Measurements from ENCODE around the gene NSUN6. TPM values are rescaled to one million over a fixed set of nuclear protein-coding genes. Genes with fewer than 3 reads are reported as not detected.

The NSUN6 gene
- total RNA-seq, 6 donors from 2014 or later: 5.9 to 35.6 (median 16.0) TPM

DNA sequence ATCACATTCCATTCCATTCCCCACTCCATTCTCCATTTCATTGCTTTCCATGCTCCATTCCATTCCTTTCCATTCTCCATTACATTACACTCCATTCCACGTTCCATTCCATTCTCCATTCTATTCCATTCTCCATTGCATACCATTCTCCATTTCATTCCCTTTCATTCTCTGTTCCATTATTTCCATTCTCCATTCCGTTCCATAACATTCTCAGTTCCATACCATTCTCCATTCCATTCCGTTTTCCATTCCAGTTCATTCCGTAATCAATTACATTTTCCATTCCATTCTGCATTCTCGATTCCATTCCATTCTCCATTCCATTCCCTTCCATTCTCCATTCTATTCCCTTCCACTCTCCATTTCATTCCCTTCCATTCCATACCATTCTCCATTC, 86.4 kb downstream of the NSUN6 start:
- Histone ChIP-seq H3K36me3 (no peaks in the 10 kb centered on the region), H3K27ac (no peak overlapping the region), H3K4me3 (no peak overlapping the region), H3K27me3 (no peaks in the 10 kb centered on the region), H3K4me1 (no peaks in the 10 kb centered on the region), H3K9me3 (peaks cover 0 to 4% (median 3%) of the 10 kb centered on the region in 4 donors)
- DNase-seq: no peak
- TF ChIP-seq EP300 (IDR thresholded peaks at IDR 0.05): no peak
- no peak for TF ChIP-seq POLR2A (IDR thresholded peaks at IDR 0.05)
- TF ChIP-seq POLR2AphosphoS5 (IDR thresholded peaks at IDR 0.05): no peak
- TF ChIP-seq, protein P1, sequence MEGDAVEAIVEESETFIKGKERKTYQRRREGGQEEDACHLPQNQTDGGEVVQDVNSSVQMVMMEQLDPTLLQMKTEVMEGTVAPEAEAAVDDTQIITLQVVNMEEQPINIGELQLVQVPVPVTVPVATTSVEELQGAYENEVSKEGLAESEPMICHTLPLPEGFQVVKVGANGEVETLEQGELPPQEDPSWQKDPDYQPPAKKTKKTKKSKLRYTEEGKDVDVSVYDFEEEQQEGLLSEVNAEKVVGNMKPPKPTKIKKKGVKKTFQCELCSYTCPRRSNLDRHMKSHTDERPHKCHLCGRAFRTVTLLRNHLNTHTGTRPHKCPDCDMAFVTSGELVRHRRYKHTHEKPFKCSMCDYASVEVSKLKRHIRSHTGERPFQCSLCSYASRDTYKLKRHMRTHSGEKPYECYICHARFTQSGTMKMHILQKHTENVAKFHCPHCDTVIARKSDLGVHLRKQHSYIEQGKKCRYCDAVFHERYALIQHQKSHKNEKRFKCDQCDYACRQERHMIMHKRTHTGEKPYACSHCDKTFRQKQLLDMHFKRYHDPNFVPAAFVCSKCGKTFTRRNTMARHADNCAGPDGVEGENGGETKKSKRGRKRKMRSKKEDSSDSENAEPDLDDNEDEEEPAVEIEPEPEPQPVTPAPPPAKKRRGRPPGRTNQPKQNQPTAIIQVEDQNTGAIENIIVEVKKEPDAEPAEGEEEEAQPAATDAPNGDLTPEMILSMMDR (IDR thresholded peaks at IDR 0.05): no peak
- WGBS, 2 donors: 97 to 98% methylated on average over 5 of the region's 5 CpGs
- ATAC-seq (ENCODE audit: low FRiP score in 2 of 2): no peak

DNA sequence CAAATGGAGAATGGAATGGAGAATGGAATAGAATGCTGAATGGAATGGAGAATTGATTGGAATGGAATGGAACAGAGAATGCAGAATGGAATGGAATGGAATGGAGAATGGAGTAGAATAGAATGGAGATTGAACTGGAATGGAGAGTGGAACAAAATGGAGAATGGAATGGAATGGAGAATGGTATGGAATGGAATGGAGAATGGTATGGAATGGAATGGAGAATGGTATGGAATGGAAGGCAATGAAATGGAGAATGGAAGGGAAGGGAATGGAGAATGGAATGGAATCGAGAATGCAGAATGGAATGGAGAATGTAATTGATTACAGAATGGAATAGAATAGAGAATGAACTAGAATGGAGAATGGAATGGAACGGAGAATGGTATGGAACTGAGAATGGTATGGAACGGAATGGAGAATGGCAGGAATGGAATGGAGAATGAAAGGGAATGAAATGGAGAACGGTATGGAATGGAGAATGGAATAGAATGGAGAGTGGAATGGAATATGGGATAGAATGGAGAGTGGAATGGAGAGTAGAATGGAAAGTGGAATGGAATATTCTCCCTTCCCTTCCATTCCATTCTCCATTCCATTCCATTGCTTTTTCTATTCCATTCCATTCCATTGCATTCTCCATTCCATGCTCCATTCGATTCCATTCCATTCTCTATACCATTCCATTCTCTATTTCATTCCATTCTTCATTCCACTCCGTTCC, 88.2 kb downstream of the NSUN6 start:
- Histone ChIP-seq H3K9me3 (peaks cover 0 to 4% (median 2%) of the 10 kb centered on the region in 4 donors), H3K4me3 (no peak overlapping the region), H3K27ac (no peak overlapping the region), H3K4me1 (no peaks in the 10 kb centered on the region), H3K27me3 (no peaks in the 10 kb centered on the region), H3K36me3 (peaks cover 0 to 4% (median 0%) of the 10 kb centered on the region in 4 donors)
- TF ChIP-seq POLR2A (IDR thresholded peaks at IDR 0.05): no peak
- TF ChIP-seq EP300 (IDR thresholded peaks at IDR 0.05): no peak
- TF ChIP-seq, protein P1 (IDR thresholded peaks at IDR 0.05): no peak
- TF ChIP-seq POLR2AphosphoS5 (IDR thresholded peaks at IDR 0.05): no peak
- no peak for ATAC-seq (ENCODE audit: low FRiP score in 2 of 2)
- DNase-seq: no peak
- WGBS, 2 donors: 93 to 94% methylated on average over 6 of the region's 6 CpGs

DNA sequence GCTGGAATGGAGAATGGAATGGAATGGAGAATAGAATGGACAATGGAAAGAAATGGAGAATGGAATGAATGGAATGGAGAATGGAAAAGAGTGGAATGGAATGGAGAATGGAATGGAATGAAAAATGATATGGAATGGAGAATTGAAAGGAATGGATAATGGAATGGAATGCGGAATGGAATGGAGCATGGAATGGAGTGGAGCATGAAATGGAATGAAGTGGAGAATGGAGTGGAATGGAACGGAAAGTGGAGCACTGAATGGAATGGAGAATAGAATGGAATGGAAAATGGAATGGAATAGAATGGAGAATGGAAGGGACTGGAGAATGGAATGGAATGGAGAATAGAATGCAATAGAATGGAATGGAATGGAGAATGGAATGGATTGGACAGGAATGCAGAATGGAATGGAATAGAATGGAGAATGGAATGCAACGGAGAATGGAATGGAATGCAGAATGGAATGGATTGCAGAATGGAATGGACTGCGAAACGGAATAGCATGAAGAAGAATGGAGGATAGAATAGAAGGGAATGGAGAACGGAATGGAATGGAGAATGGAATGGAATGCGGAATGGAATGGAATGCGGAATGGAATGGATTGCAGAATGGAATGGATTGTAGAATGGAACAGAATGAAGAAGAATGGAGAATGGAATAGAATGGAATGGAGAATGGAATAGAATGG, 89.4 kb downstream of the NSUN6 start:
- Histone ChIP-seq H3K36me3 (peaks cover 0 to 10% (median 0%) of the 10 kb centered on the region in 4 donors), H3K27me3 (no peaks in the 10 kb centered on the region), H3K9me3 (peaks cover 0 to 4% (median 2%) of the 10 kb centered on the region in 4 donors), H3K4me3 (no peak overlapping the region), H3K4me1 (no peaks in the 10 kb centered on the region), H3K27ac (no peak overlapping the region)
- ATAC-seq (ENCODE audit: low FRiP score in 2 of 2) (no peak), DNase-seq (no peak)
- TF ChIP-seq, protein P1 (IDR thresholded peaks at IDR 0.05): no peak
- TF ChIP-seq EP300 (IDR thresholded peaks at IDR 0.05): no peak
- no peak for TF ChIP-seq POLR2A (IDR thresholded peaks at IDR 0.05)
- no peak for TF ChIP-seq POLR2AphosphoS5 (IDR thresholded peaks at IDR 0.05)
- 92 to 95% methylated on average over 8 of the region's 8 CpGs for WGBS, 2 donors

DNA sequence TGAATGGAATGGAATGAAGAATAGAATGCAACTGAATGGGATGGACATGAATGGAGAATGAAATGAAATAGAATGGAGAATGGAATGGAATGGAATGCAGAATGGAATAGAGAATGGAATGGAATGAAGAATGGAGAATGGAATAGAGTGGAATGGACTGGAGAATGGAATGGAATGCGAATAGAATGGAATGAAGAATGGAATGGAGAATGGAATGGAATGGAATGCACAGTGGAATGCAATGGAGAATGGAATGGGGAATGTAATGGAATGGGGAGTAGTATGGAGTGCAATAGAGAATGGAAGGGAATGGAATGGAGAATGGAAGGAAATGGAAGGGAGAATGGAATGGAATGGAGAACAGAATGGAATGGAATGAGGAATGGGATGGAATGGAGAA, 93.4 kb downstream of the NSUN6 start:
- no peak for TF ChIP-seq POLR2A (IDR thresholded peaks at IDR 0.05)
- no peak for ATAC-seq (ENCODE audit: low FRiP score in 2 of 2)
- Histone ChIP-seq H3K27me3 (no peaks in the 10 kb centered on the region), H3K36me3 (peaks cover 0 to 20% (median 2%) of the 10 kb centered on the region in 4 donors), H3K4me1 (no peaks in the 10 kb centered on the region), H3K9me3 (peaks cover 0 to 4% (median 0%) of the 10 kb centered on the region in 4 donors), H3K27ac (no peak overlapping the region), H3K4me3 (no peak overlapping the region)
- DNase-seq: no peak
- 96 to 97% methylated on average over 1 of the region's 1 CpG for WGBS, 2 donors

DNA sequence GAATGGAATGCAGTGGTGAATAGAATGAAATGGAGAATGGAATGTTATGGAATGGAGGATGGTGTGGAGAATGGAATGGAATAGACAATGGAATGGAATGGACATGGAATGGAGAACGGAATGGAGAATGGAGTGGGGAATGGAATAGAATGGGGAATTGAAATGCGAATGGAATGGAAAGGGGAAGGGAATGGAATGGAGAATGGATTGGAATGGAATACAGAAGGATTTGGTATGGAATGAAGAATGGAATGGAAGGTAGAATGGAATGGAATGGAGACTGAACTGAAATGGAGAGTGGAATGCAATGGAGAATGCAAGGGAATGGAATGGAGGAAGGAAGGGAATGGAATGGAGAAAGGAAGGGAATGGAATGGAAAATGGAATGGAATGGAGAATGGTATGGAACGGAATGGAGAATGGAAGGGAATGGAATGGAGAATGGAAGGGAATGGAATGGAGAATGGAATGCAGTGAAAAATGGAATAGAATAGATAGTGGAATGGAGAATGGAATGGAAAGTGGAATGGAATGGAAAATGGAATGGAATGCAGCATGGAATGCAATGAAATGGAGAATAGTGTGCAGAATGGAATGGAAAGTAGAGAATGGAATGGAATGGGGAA, 94.8 kb downstream of the NSUN6 start:
- Histone ChIP-seq H3K27ac (no peak overlapping the region), H3K27me3 (no peaks in the 10 kb centered on the region), H3K4me3 (no peak overlapping the region), H3K36me3 (peaks cover 0 to 28% (median 2%) of the 10 kb centered on the region in 4 donors), H3K9me3 (no peaks in the 10 kb centered on the region), H3K4me1 (no peaks in the 10 kb centered on the region)
- ATAC-seq (ENCODE audit: low FRiP score in 2 of 2) (no peak), DNase-seq (no peak)
- 96 to 97% methylated on average over 3 of the region's 3 CpGs for WGBS, 2 donors
- TF ChIP-seq POLR2A (IDR thresholded peaks at IDR 0.05): no peak
- no peak for TF ChIP-seq EP300 (IDR thresholded peaks at IDR 0.05)
- TF ChIP-seq, protein P1 (IDR thresholded peaks at IDR 0.05): no peak
